BLaER1 treated with 17β-estradiol and CSF1 and Interleukin-3, amounts not matched to agents 10 nM and 100 nM (cell line): ENCODE results near the gene RGS5.

Experiments used
- H3K27ac ChIP-seq, 11 experiments: shearing (Covaris generic); formaldehyde crosslinking; 2 replicates each; pipeline ENCODE4 v1.8.1; 2022
- H3K27me3 ChIP-seq, 11 experiments: shearing (Covaris generic); formaldehyde crosslinking; 2 replicates each; pipeline ENCODE4 v1.8.1; 2022
- H3K36me3 ChIP-seq, 11 experiments: shearing (Covaris generic); formaldehyde crosslinking; 2 replicates each; pipeline ENCODE4 v1.8.1; 2022
- H3K4me1 ChIP-seq, 10 experiments: shearing (Covaris generic); formaldehyde crosslinking; 2 replicates each; pipeline ENCODE4 v1.8.1; 2022
- H3K4me2 ChIP-seq, 11 experiments: shearing (Covaris generic); formaldehyde crosslinking; 2 replicates each; pipeline ENCODE4 v1.8.1; 2022
- H3K4me3 ChIP-seq, 10 experiments: shearing (Covaris generic); formaldehyde crosslinking; 2 replicates each; pipeline ENCODE4 v1.8.1; 2022
- H3K9ac ChIP-seq, 11 experiments: shearing (Covaris generic); formaldehyde crosslinking; 2 replicates each; pipeline ENCODE4 v1.8.1; 2022
- H3K9me3 ChIP-seq, 11 experiments: shearing (Covaris generic); formaldehyde crosslinking; replicated peaks in 1 of 11; 2 replicates each; pipeline ENCODE4 v1.8.1; 2022
- H4K20me1 ChIP-seq, 11 experiments: shearing (Covaris generic); formaldehyde crosslinking; 2 replicates each; pipeline ENCODE4 v1.8.1; 2022
- Cebpa-rat ChIP-seq, 11 experiments: shearing (Covaris generic); IDR thresholded peaks; 2 replicates each; pipeline ENCODE4 v1.8.1; 2022

RGS5 gene

GRCh38 chr1:163161841-163162240 lies 40.9 kb downstream of the RGS5 start:
- no peak overlapping the region for H3K27ac ChIP-seq
- no peak overlapping the region for H3K4me2 ChIP-seq
- peaks cover 0 to 7% (median 0%) of the 10 kb centered on the region in 10 experiments; a peak in 6 of 20 replicates for H3K4me1 ChIP-seq
- H3K9ac ChIP-seq: no peak overlapping the region
- no peaks in the 10 kb centered on the region for H3K27me3 ChIP-seq
- no peak for TF ChIP-seq Cebpa-rat (IDR thresholded peaks at IDR 0.05)
- H3K4me3 ChIP-seq: no peak overlapping the region
- no peaks in the 10 kb centered on the region for H4K20me1 ChIP-seq
- no peaks in the 10 kb centered on the region for H3K36me3 ChIP-seq
- H3K9me3 ChIP-seq: peaks cover 0 to 15% (median 10%) of the 10 kb centered on the region in 11 experiments; a peak in 11 of 22 replicates

GRCh38 chr1:163161337-163161736 lies 41.4 kb downstream of the RGS5 start:
- Histone ChIP-seq H3K36me3 (no peaks in the 10 kb centered on the region), H3K27ac (no peak overlapping the region)
- no peak for TF ChIP-seq Cebpa-rat (IDR thresholded peaks at IDR 0.05)

GRCh38 chr1:163155606-163156005 lies 47.1 kb downstream of the RGS5 start:
- Histone ChIP-seq H3K9me3 (peaks cover 0 to 15% (median 10%) of the 10 kb centered on the region in 11 experiments; a peak in 11 of 22 replicates), H3K4me2 (no peak overlapping the region), H4K20me1 (no peaks in the 10 kb centered on the region), H3K36me3 (no peaks in the 10 kb centered on the region), H3K27me3 (no peaks in the 10 kb centered on the region), H3K4me1 (no peaks in the 10 kb centered on the region), H3K27ac (no peak overlapping the region), H3K9ac (no peak overlapping the region), H3K4me3 (no peak overlapping the region)
- TF ChIP-seq Cebpa-rat (IDR thresholded peaks at IDR 0.05): no peak

More at GRCh38 chr1:163161337-163161736, 41.4 kb downstream of the RGS5 start:
- H3K9ac ChIP-seq: no peak overlapping the region
- peaks cover 0 to 2% (median 0%) of the 10 kb centered on the region in 10 experiments; a peak in 4 of 20 replicates for H3K4me1 ChIP-seq
- no peak overlapping the region for H3K4me3 ChIP-seq
- H3K4me2 ChIP-seq: no peak overlapping the region
- H3K27me3 ChIP-seq: no peaks in the 10 kb centered on the region
- H3K9me3 ChIP-seq: peaks cover 0 to 15% (median 10%) of the 10 kb centered on the region in 11 experiments; a peak in 11 of 22 replicates
- H4K20me1 ChIP-seq: no peaks in the 10 kb centered on the region

- no peaks in the 10 kb centered on the region for H3K9me3 ChIP-seq
- H3K4me1 ChIP-seq: no peaks in the 10 kb centered on the region
These were observed 53.8 kb downstream of the RGS5 start for GRCh38 chr1:163148911-163149310.

GRCh38 chr1:163147019-163147418 lies 55.7 kb downstream of the RGS5 start:
- H3K4me1 ChIP-seq: no peaks in the 10 kb centered on the region
- H3K4me3 ChIP-seq: no peak overlapping the region

More at GRCh38 chr1:163148911-163149310, 53.8 kb downstream of the RGS5 start:
- Histone ChIP-seq H3K36me3 (no peaks in the 10 kb centered on the region), H3K4me2 (no peak overlapping the region), H3K27ac (no peak overlapping the region), H4K20me1 (no peaks in the 10 kb centered on the region), H3K4me3 (no peak overlapping the region), H3K27me3 (no peaks in the 10 kb centered on the region), H3K9ac (no peak overlapping the region)
- no peak for TF ChIP-seq Cebpa-rat (IDR thresholded peaks at IDR 0.05)

GRCh38 chr1:163145435-163145834 lies 57.3 kb downstream of the RGS5 start:
- Histone ChIP-seq H3K9me3 (no peaks in the 10 kb centered on the region), H3K4me3 (no peak overlapping the region), H3K36me3 (no peaks in the 10 kb centered on the region), H3K27me3 (no peaks in the 10 kb centered on the region), H3K27ac (no peak overlapping the region), H3K4me1 (no peaks in the 10 kb centered on the region), H4K20me1 (no peaks in the 10 kb centered on the region), H3K4me2 (no peak overlapping the region), H3K9ac (no peak overlapping the region)
- no peak for TF ChIP-seq Cebpa-rat (IDR thresholded peaks at IDR 0.05)

More at GRCh38 chr1:163147019-163147418, 55.7 kb downstream of the RGS5 start:
- no peaks in the 10 kb centered on the region for H3K9me3 ChIP-seq
- H3K4me2 ChIP-seq: no peak overlapping the region
- no peak overlapping the region for H3K9ac ChIP-seq
- H3K36me3 ChIP-seq: no peaks in the 10 kb centered on the region
- H3K27me3 ChIP-seq: no peaks in the 10 kb centered on the region
- no peak for TF ChIP-seq Cebpa-rat (IDR thresholded peaks at IDR 0.05)
- H3K27ac ChIP-seq: no peak overlapping the region
- H4K20me1 ChIP-seq: no peaks in the 10 kb centered on the region

GRCh38 chr1:163144418-163144817 lies 58.3 kb downstream of the RGS5 start:
- H3K27ac ChIP-seq: no peak overlapping the region
- H3K4me2 ChIP-seq: no peak overlapping the region
- no peak for TF ChIP-seq Cebpa-rat (IDR thresholded peaks at IDR 0.05)

GRCh38 chr1:163142152-163142551 lies 60.6 kb downstream of the RGS5 start:
- H3K36me3 ChIP-seq: no peaks in the 10 kb centered on the region
- no peak for TF ChIP-seq Cebpa-rat (IDR thresholded peaks at IDR 0.05)
- H4K20me1 ChIP-seq: no peaks in the 10 kb centered on the region
- H3K9ac ChIP-seq: no peak overlapping the region
- H3K4me1 ChIP-seq: no peaks in the 10 kb centered on the region
- H3K4me2 ChIP-seq: no peak overlapping the region
- no peaks in the 10 kb centered on the region for H3K27me3 ChIP-seq
- H3K4me3 ChIP-seq: no peak overlapping the region
- H3K27ac ChIP-seq: no peak overlapping the region
- no peaks in the 10 kb centered on the region for H3K9me3 ChIP-seq

More at GRCh38 chr1:163144418-163144817, 58.3 kb downstream of the RGS5 start:
- H3K4me3 ChIP-seq: no peak overlapping the region
- no peaks in the 10 kb centered on the region for H3K4me1 ChIP-seq
- no peaks in the 10 kb centered on the region for H3K9me3 ChIP-seq
- no peak overlapping the region for H3K9ac ChIP-seq
- H3K27me3 ChIP-seq: no peaks in the 10 kb centered on the region
- H4K20me1 ChIP-seq: no peaks in the 10 kb centered on the region
- no peaks in the 10 kb centered on the region for H3K36me3 ChIP-seq

GRCh38 chr1:163141556-163141955 lies 61.2 kb downstream of the RGS5 start:
- no peak for TF ChIP-seq Cebpa-rat (IDR thresholded peaks at IDR 0.05)
- no peak overlapping the region for H3K4me2 ChIP-seq

GRCh38 chr1:163137556-163138265 lies 65.0 kb downstream of the RGS5 start:
- no peak for TF ChIP-seq Cebpa-rat (IDR thresholded peaks at IDR 0.05)
- Histone ChIP-seq H3K9ac (no peak overlapping the region), H3K27ac (no peak overlapping the region), H3K4me2 (no peak overlapping the region), H3K27me3 (no peaks in the 10 kb centered on the region), H4K20me1 (no peaks in the 10 kb centered on the region), H3K4me3 (no peak overlapping the region), H3K9me3 (no peaks in the 10 kb centered on the region), H3K36me3 (no peaks in the 10 kb centered on the region), H3K4me1 (no peaks in the 10 kb centered on the region)

More at GRCh38 chr1:163141556-163141955, 61.2 kb downstream of the RGS5 start:
- Histone ChIP-seq H3K9ac (no peak overlapping the region), H4K20me1 (no peaks in the 10 kb centered on the region), H3K27me3 (no peaks in the 10 kb centered on the region), H3K36me3 (no peaks in the 10 kb centered on the region), H3K4me1 (no peaks in the 10 kb centered on the region), H3K27ac (no peak overlapping the region), H3K9me3 (no peaks in the 10 kb centered on the region), H3K4me3 (no peak overlapping the region)
